ENCODE measurements around the gene ZBTB7C. TPM values are rescaled to one million over a fixed set of nuclear protein-coding genes. Genes with fewer than 3 reads are reported as not detected.

ZBTB7C gene
- total RNA-seq, 2 experiments from 2014 or later: not detected

DNA sequence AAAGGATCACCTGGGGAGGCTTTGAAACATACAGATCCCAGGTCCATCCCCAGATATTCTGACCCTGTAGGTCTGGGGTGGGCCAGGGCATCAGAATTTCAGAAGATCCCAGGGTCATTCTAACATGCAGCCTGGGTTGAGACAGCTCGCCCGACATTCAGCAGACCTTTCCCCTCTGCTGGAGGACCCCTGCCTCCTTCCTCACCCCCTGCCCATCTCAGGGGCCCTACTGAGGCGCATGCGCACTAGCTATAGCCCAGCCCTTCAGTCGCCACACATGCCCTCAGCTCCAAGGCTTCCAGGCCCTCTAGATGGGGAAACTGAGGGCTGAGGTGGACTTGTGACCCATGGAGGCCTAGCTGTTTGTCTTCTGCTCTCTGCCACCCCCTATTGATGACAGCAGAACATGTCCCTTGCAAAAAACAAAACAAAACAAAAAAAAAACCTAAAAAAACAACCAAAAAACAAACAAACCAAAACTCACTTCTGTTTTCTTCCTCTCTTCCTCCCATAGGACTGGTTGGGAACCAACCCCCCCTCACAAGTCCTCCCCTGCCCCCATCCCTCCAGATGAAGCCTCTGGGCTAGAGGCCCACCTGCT, 91.3 kb downstream of the ZBTB7C start:
- H3K79me2 ChIP-seq (ENCODE audit: insufficient read depth, low read depth, low read length): no peaks in the 10 kb centered on the region
- POLR2A ChIA-PET: no interaction called here
- TF ChIP-seq EZH2phosphoT487 (IDR thresholded peaks at IDR 0.05; ENCODE audit: borderline replicate concordance, low read depth, low read length): no peak
- TF ChIP-seq, protein P1, sequence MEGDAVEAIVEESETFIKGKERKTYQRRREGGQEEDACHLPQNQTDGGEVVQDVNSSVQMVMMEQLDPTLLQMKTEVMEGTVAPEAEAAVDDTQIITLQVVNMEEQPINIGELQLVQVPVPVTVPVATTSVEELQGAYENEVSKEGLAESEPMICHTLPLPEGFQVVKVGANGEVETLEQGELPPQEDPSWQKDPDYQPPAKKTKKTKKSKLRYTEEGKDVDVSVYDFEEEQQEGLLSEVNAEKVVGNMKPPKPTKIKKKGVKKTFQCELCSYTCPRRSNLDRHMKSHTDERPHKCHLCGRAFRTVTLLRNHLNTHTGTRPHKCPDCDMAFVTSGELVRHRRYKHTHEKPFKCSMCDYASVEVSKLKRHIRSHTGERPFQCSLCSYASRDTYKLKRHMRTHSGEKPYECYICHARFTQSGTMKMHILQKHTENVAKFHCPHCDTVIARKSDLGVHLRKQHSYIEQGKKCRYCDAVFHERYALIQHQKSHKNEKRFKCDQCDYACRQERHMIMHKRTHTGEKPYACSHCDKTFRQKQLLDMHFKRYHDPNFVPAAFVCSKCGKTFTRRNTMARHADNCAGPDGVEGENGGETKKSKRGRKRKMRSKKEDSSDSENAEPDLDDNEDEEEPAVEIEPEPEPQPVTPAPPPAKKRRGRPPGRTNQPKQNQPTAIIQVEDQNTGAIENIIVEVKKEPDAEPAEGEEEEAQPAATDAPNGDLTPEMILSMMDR (conservative IDR thresholded peaks at IDR 0.05; ENCODE audit: low read length): no peak
- intact Hi-C loops (cut with micrococcal nuclease; ENCODE audit: unreplicated experiment): no loop called here
- H3K4me3 ChIP-seq (ENCODE audit: low read depth, low read length, poor library complexity, severe bottlenecking): no peak overlapping the region
- no peak overlapping the region for H3K27ac ChIP-seq (ENCODE audit: low read depth, low read length, poor library complexity, severe bottlenecking)
- no peaks in the 10 kb centered on the region for H3K9me3 ChIP-seq (ENCODE audit: low read length)
- no peak overlapping the region for H2AFZ ChIP-seq (ENCODE audit: low read length)
- H3K4me1 ChIP-seq (ENCODE audit: insufficient read depth, low read length, poor library complexity, severe bottlenecking): no peaks in the 10 kb centered on the region
- H3K36me3 ChIP-seq (ENCODE audit: insufficient read depth, low read length): no peaks in the 10 kb centered on the region
- CTCF ChIA-PET (ENCODE audit: unreplicated experiment): no interaction called here
- no TSS peak for BruUV-seq (replicated peaks)
- DNase-seq (ENCODE audit: low spot score): no peak
- H4K20me1 ChIP-seq (ENCODE audit: insufficient read depth, low read length): no peaks in the 10 kb centered on the region
- no peaks in the 10 kb centered on the region for H3K9me2 ChIP-seq (ENCODE audit: insufficient read depth, low read length)
- H3K4me2 ChIP-seq (ENCODE audit: low read length): no peak overlapping the region

- no peaks in the 10 kb centered on the region for H4K20me1 ChIP-seq (ENCODE audit: insufficient read depth, low read length)
- H2AFZ ChIP-seq (ENCODE audit: low read length): no peak overlapping the region
- no peak for DNase-seq (ENCODE audit: low spot score)
- POLR2A ChIA-PET: interaction anchor here (0.5 kb wide), 1 partner anchor 184 kb away, joined by 3 read pairs; no protein-coding TSS in a partner anchor
- no peaks in the 10 kb centered on the region for H3K36me3 ChIP-seq (ENCODE audit: insufficient read depth, low read length)
- no peaks in the 10 kb centered on the region for H3K4me1 ChIP-seq (ENCODE audit: insufficient read depth, low read length, poor library complexity, severe bottlenecking)
- TF ChIP-seq EZH2phosphoT487 (IDR thresholded peaks at IDR 0.05; ENCODE audit: borderline replicate concordance, low read depth, low read length): no peak
- TF ChIP-seq, protein P1 (conservative IDR thresholded peaks at IDR 0.05; ENCODE audit: low read length): no peak
- no TSS peak for BruUV-seq (replicated peaks)
- no peaks in the 10 kb centered on the region for H3K9me2 ChIP-seq (ENCODE audit: insufficient read depth, low read length)
- CTCF ChIA-PET (ENCODE audit: unreplicated experiment): no interaction called here
- no peak overlapping the region for H3K4me2 ChIP-seq (ENCODE audit: low read length)
- H3K27ac ChIP-seq (ENCODE audit: low read depth, low read length, poor library complexity, severe bottlenecking): no peak overlapping the region
- H3K4me3 ChIP-seq (ENCODE audit: low read depth, low read length, poor library complexity, severe bottlenecking): no peak overlapping the region
- no peaks in the 10 kb centered on the region for H3K79me2 ChIP-seq (ENCODE audit: insufficient read depth, low read depth, low read length)
- no peaks in the 10 kb centered on the region for H3K9me3 ChIP-seq (ENCODE audit: low read length)
- intact Hi-C loops (cut with micrococcal nuclease; ENCODE audit: unreplicated experiment): no loop called here
Measured at GRCh38 chr18:48316177-48316576, 93.0 kb downstream of the ZBTB7C start.

GRCh38 chr18:48314690-48315089, 94.5 kb downstream of the ZBTB7C start:
- no peaks in the 10 kb centered on the region for H3K4me1 ChIP-seq (ENCODE audit: insufficient read depth, low read length, poor library complexity, severe bottlenecking)
- no peaks in the 10 kb centered on the region for H3K9me2 ChIP-seq (ENCODE audit: insufficient read depth, low read length)
- no peak for DNase-seq (ENCODE audit: low spot score)
- H3K4me2 ChIP-seq (ENCODE audit: low read length): no peak overlapping the region
- no peak overlapping the region for H3K27ac ChIP-seq (ENCODE audit: low read depth, low read length, poor library complexity, severe bottlenecking)
- intact Hi-C loops (cut with micrococcal nuclease; ENCODE audit: unreplicated experiment): no loop called here
- no peaks in the 10 kb centered on the region for H3K79me2 ChIP-seq (ENCODE audit: insufficient read depth, low read depth, low read length)
- BruUV-seq (replicated peaks): no TSS peak
- CTCF ChIA-PET (ENCODE audit: unreplicated experiment): no interaction called here
- no peak overlapping the region for H3K4me3 ChIP-seq (ENCODE audit: low read depth, low read length, poor library complexity, severe bottlenecking)
- POLR2A ChIA-PET: no interaction called here
- no peak overlapping the region for H2AFZ ChIP-seq (ENCODE audit: low read length)
- no peaks in the 10 kb centered on the region for H3K36me3 ChIP-seq (ENCODE audit: insufficient read depth, low read length)
- no peaks in the 10 kb centered on the region for H4K20me1 ChIP-seq (ENCODE audit: insufficient read depth, low read length)
- no peak for TF ChIP-seq EZH2phosphoT487 (IDR thresholded peaks at IDR 0.05; ENCODE audit: borderline replicate concordance, low read depth, low read length)
- TF ChIP-seq, protein P1 (conservative IDR thresholded peaks at IDR 0.05; ENCODE audit: low read length): no peak
- H3K9me3 ChIP-seq (ENCODE audit: low read length): no peaks in the 10 kb centered on the region

Measured in OCI-LY7 (cell line).